ENCODE results near the gene LPO.

LPO gene

GRCh38 chr17:58271216-58271931 is 33.0 kb downstream of the LPO start:
- TF ChIP-seq POLR2A (IDR thresholded peaks at IDR 0.05; ENCODE audit: low read depth, low read length): no peak
- FAIRE-seq (no peak), DNase-seq (ENCODE audit: insufficient read length, low spot score) (no peak)

GRCh38 chr17:58272367-58273280 is 34.2 kb downstream of the LPO start:
- DNase-seq (ENCODE audit: insufficient read length, low spot score): no peak
- TF ChIP-seq POLR2A (IDR thresholded peaks at IDR 0.05; ENCODE audit: low read depth, low read length): no peak
- FAIRE-seq: no peak

GRCh38 chr17:58273453-58274104 is 35.2 kb downstream of the LPO start:
- DNase-seq (ENCODE audit: insufficient read length, low spot score) (no peak), FAIRE-seq (no peak)
- no peak for TF ChIP-seq POLR2A (IDR thresholded peaks at IDR 0.05; ENCODE audit: low read depth, low read length)

GRCh38 chr17:58275417-58275816 is 37.0 kb downstream of the LPO start:
- FAIRE-seq: no peak
- no peak for DNase-seq (ENCODE audit: insufficient read length, low spot score)
- TF ChIP-seq POLR2A (IDR thresholded peaks at IDR 0.05; ENCODE audit: low read depth, low read length): no peak

- FAIRE-seq (no peak), DNase-seq (ENCODE audit: insufficient read length, low spot score) (no peak)
- no peak for TF ChIP-seq POLR2A (IDR thresholded peaks at IDR 0.05; ENCODE audit: low read depth, low read length)
These were observed 38.0 kb downstream of the LPO start for GRCh38 chr17:58276423-58276822.

GRCh38 chr17:58277107-58277801 is 38.9 kb downstream of the LPO start:
- no peak for FAIRE-seq
- no peak for TF ChIP-seq POLR2A (IDR thresholded peaks at IDR 0.05; ENCODE audit: low read depth, low read length)
- no peak for DNase-seq (ENCODE audit: insufficient read length, low spot score)

GRCh38 chr17:58277802-58278595 is 39.6 kb downstream of the LPO start:
- FAIRE-seq: no peak
- TF ChIP-seq POLR2A (IDR thresholded peaks at IDR 0.05; ENCODE audit: low read depth, low read length): no peak
- DNase-seq (ENCODE audit: insufficient read length, low spot score): no peak

GRCh38 chr17:58278661-58279015 is 40.3 kb downstream of the LPO start:
- no peak for DNase-seq (ENCODE audit: insufficient read length, low spot score)
- no peak for FAIRE-seq
- TF ChIP-seq POLR2A (IDR thresholded peaks at IDR 0.05; ENCODE audit: low read depth, low read length): no peak

- no peak for TF ChIP-seq POLR2A (IDR thresholded peaks at IDR 0.05; ENCODE audit: low read depth, low read length)
- FAIRE-seq (no peak), DNase-seq (ENCODE audit: insufficient read length, low spot score) (no peak)
These were observed 40.8 kb downstream of the LPO start for GRCh38 chr17:58279016-58279711.

- no peak for FAIRE-seq
- no peak for TF ChIP-seq POLR2A (IDR thresholded peaks at IDR 0.05; ENCODE audit: low read depth, low read length)
- no peak for DNase-seq (ENCODE audit: insufficient read length, low spot score)
These were observed 41.5 kb downstream of the LPO start for GRCh38 chr17:58279736-58280479.

GRCh38 chr17:58280480-58281217 is 42.3 kb downstream of the LPO start, which contains the start of gene MPO:
TSS of gene MPO (minus strand) at chr17:58280935. CDS start at chr17:58280758, 177 bp downstream.
- no peak for TF ChIP-seq POLR2A (IDR thresholded peaks at IDR 0.05; ENCODE audit: low read depth, low read length)
- no peak for DNase-seq (ENCODE audit: insufficient read length, low spot score)
- FAIRE-seq: no peak
